IPS DF 19.7 (cell line): Measurements from ENCODE around the gene CALCOCO2.
"Not testable (repeated sequence)": the region's sequence is repeated elsewhere in the genome, so short reads cannot be mapped to it uniquely, and the experiment has no call there.

ENCODE experiments used
- DNase-seq: peaks from one replicate; pipeline ENCODE4 v3.0.0-alpha.2; 2013; ENCODE audit warnings: low read depth, low spot score

CALCOCO2 gene

GRCh38 chr17:48825446-48826381 is 5.1 kb upstream of the CALCOCO2 start:
- no peak for DNase-seq

DNA sequence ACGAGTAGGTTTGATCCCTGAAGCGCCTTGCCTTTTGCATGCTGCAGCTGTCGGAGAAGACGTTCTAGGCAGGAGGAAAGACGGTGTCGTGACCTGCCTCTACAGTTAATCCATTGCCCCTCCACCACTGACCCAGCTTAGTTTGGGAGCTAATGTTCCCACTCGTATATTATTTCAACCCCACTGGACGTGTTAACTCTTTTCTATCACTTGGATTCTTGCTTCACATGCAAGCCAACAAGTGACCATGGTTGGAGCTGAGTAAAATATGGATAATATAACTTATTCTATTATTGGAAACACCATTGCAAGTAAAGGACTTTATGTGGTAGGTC is 681 bp downstream of the CALCOCO2 start:
- DNase-seq, result no peak

GRCh38 chr17:48834973-48835372 is 4.1 kb downstream of the CALCOCO2 start:
- no peak for DNase-seq

GRCh38 chr17:48835971-48836370 is 5.1 kb downstream of the CALCOCO2 start:
- DNase-seq, result no peak

DNA sequence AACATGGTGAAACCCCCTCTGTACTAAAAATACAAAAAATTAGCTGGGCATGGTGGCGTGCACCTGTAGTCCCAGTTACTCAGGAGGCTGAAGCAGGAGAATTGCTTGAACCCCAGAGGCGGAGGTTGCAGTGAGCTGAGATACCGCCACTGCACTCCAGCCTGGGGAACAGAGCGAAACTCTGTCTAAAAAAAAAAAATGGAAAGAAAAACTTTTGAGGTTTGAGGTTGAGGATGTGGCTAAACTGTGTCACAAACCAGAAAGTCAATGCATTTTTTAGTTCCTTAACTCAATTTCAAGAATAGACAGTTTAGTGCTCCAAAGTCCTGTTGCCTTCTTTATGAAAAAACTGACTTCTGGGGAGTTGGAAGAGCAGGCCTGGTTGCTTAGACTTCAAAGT is 6.6 kb downstream of the CALCOCO2 start:
- not testable (repeated sequence) for DNase-seq

DNA sequence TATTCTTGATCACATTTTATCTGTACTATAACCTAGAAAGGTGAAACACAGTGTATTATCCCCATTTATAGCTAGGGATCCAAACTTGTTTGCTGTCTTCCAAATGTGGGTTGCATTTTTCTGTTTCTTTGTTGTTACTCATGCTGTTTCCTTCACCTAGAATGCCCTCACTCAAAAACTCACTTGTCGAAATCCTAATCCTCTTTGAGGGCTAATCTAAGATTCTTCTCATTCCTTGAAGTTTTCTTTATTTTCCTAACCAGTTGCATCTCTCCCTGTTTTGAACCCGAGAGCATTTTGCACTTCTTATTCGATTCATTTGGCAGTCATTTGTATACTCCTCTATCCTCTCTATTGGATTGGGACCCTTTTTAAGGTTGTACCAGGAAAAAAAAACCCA is 9.6 kb downstream of the CALCOCO2 start:
- DNase-seq, result no peak

- DNase-seq, result no peak
Observed at GRCh38 chr17:48841395-48841831, 10.6 kb downstream of the CALCOCO2 start.

- no peak for DNase-seq
Observed at GRCh38 chr17:48842746-48843145, 11.9 kb downstream of the CALCOCO2 start.

- no peak for DNase-seq
Observed at GRCh38 chr17:48843187-48843900, 12.5 kb downstream of the CALCOCO2 start.

GRCh38 chr17:48850792-48851323 is 20.0 kb downstream of the CALCOCO2 start:
- no peak for DNase-seq

- DNase-seq, result no peak
Observed at GRCh38 chr17:48854774-48855476, 24.1 kb downstream of the CALCOCO2 start.

- no peak for DNase-seq
Observed at GRCh38 chr17:48856122-48856821, 25.4 kb downstream of the CALCOCO2 start.

- no peak for DNase-seq
Observed at GRCh38 chr17:48860034-48860433, 29.2 kb downstream of the CALCOCO2 start.

DNA sequence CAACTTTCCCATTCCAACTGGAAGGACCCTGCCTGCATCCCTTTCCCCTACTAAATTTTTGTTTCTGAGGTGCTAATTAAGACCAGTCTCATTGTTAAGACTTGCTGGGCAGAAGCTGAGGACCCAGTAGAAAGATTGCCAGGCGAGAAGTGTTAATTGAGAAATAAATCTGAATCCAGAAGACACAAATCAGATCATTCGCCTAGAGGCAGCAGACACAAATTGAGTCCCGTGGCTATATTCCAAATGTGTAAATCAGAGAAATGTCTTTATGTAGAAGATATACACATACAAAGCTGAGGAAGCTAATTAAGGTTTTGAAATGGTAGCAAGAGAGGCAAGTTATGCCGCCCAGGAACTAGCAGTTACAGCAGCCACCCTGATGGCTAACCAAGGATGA is 29.6 kb downstream of the CALCOCO2 start:
- DNase-seq, result no peak

GRCh38 chr17:48868916-48869500 is 38.2 kb downstream of the CALCOCO2 start:
- DNase-seq, result no peak

- DNase-seq, result no peak
Observed at GRCh38 chr17:48869821-48870318, 39.0 kb downstream of the CALCOCO2 start.

DNA sequence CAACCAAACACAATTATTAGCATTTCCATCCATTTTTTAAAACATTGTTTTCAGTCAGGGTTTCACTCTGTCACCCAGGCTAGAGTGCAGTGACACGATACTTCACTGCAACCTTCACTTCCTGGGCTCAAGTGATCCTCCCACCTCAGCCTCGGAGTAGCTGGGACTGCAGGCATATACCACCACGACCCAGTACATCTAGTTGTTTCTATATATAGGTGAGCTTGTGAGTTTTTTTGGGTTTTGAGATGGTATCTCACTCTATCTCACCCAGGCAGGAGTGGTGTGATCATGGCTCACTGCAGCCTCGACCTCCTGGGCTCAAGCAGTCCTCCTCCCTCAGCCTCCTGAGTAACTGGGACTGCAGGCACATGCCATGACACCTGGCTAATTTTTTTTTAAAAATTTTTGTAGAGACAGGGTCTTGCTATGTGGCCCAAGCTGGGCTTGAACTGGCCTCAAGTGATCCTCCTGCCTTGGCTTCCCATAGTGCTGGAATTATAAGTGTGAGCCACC is 40.3 kb downstream of the CALCOCO2 start:
- DNase-seq, result no peak

DNA sequence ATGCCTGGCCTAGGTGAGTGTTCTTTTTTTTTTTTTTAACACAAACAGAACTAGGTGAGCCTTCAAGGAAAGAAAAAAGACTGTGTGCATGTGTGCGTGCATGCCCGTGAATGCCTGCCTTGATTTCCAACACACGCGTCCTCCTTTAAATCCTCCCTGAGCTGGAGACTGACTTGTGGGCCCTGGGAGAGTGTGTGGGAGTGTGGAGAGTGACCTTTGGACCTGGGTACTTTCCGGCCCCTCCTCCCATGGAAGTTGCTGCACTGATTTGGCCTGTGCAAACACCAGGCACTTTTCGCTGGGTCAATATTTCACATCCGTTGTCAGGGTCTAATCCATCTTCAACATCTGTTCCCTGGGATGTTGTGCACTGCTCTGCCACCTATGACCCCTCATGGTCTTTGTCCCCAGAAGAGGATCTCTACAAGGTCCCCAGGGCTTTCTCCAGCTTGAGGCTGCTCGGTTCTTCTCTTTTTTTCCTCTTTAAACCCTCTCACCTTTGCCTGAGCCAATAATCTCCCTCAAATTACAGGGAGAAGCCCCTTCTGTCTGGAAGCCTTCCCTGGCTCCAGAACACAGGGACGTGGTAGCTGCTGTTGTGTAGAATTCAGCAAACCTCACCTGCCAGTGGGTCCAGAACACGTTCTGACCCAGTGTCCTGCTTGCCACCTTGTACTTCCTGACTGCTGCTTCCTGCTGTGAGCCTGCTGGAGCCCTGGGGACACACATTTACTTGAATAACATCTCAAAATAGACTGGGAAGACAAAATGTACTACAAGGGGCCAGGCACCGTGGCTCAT is 40.9 kb downstream of the CALCOCO2 start:
- no peak for DNase-seq

DNA sequence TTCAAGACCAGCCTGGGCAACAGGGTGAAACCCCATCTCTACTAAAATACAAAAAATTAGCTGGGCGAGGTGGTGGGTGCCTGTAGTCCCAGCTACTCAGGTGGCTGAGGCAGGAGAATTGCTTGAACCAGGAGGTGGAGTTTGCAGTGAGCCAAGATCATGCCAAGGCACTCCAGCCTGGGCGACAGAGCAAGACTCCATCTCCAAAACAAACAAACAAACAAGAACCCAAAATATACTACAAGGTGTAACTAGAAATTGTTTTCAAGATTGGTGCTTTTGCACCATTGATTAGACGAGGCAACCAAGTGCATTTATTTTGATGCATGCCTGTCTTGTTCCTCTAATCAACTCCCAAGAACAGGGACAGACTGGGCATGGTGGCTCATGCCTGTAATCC is 41.6 kb downstream of the CALCOCO2 start:
- DNase-seq, result not testable (repeated sequence)

- DNase-seq, result no peak
Observed at GRCh38 chr17:48873209-48873608, 42.4 kb downstream of the CALCOCO2 start.
